Parathyroid adenoma (tissue), 2 donors: Measurements from ENCODE around the gene ASMTL.

Experiments
- H2AFZ ChIP-seq: fragments of 300-600 bp; sonication (generic); one replicate; pipeline ENCODE4 v1.7.0; 2017; ENCODE audit warnings: antibody characterized with exemption, mild to moderate bottlenecking
- H3K27ac ChIP-seq: fragments of 300-600 bp; sonication (generic); one replicate; pipeline ENCODE4 v1.7.0; 2017
- H3K27me3 ChIP-seq: fragments of 300-600 bp; sonication (generic); one replicate; pipeline ENCODE4 v1.7.0; 2017; ENCODE audit warnings: low read length; ENCODE audit not compliant: control insufficient read depth, insufficient read depth
- H3K36me3 ChIP-seq: fragments of 300-600 bp; sonication (generic); one replicate; pipeline ENCODE4 v1.7.0; 2017; ENCODE audit warnings: low read length; ENCODE audit not compliant: control insufficient read depth, insufficient read depth
- H3K4me1 ChIP-seq: fragments of 300-600 bp; sonication (generic); one replicate; pipeline ENCODE4 v1.7.0; 2017; ENCODE audit warnings: control low read depth
- H3K4me2 ChIP-seq: fragments of 300-600 bp; sonication (generic); one replicate; pipeline ENCODE4 v1.7.0; 2017; ENCODE audit warnings: low read length
- H3K4me3 ChIP-seq: fragments of 300-600 bp; sonication (generic); one replicate; pipeline ENCODE4 v1.7.0; 2017; ENCODE audit warnings: low read depth, low read length
- H3K79me2 ChIP-seq: fragments of 300-600 bp; sonication (generic); one replicate; pipeline ENCODE4 v1.7.0; 2017; ENCODE audit warnings: control low read depth
- H3K9ac ChIP-seq: fragments of 300-600 bp; sonication (generic); one replicate; pipeline ENCODE4 v1.7.0; 2017; ENCODE audit warnings: mild to moderate bottlenecking
- H3K9me3 ChIP-seq: fragments of 300-600 bp; sonication (generic); one replicate; pipeline ENCODE4 v1.7.0; 2017; ENCODE audit warnings: low read length; ENCODE audit not compliant: control insufficient read depth
- TF ChIP-seq, protein P1 (sequence below): fragments of 300-600 bp; sonication (generic); IDR thresholded peaks from one replicate; pipeline ENCODE4 v1.7.0; 2017; ENCODE audit warnings: antibody characterized with exemption, mild to moderate bottlenecking
- donor health status: primary hyperparathyroidism.

The ASMTL gene

DNA sequence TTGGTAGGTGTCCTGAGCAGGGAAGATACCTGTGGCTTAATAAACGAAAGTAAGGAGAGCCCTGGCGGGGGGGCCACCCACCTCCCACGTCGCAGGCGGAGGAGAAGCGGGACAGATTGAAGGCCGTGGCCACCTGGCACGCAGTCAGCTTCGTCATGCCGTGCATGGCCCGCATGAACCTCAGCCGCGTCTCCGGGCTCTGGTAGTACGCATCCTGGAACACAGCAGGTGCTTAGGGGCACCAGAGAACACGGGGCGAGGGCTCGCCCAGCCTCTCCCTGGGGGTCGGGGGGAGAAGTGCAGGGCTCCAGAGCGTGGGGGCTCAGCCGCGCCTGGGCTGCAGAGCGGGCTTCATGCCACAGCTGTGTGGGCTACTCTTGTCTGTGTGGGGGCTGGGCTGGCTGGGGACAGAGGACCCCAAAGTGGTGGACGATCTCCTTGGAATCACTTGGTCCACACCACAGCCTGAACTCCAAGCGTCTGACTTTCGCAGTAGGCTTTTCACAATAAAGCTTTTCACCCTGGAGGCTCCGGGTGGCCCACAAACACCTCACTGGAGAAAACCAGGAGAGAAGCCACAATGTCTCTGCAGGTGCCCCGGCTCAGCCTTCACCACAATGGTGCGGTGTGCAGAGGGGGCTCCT lies 33.7 kb downstream of the ASMTL start:
- Histone ChIP-seq H3K9ac (no peak overlapping the region), H3K79me2 (no peaks in the 10 kb centered on the region), H3K9me3 (no peaks in the 10 kb centered on the region), H3K4me2 (no peak overlapping the region), H2AFZ (no peak overlapping the region), H3K36me3 (no peaks in the 10 kb centered on the region), H3K4me3 (no peak overlapping the region), H3K4me1 (no peaks in the 10 kb centered on the region), H3K27me3 (no peaks in the 10 kb centered on the region), H3K27ac (no peak overlapping the region)
- TF ChIP-seq, protein P1, sequence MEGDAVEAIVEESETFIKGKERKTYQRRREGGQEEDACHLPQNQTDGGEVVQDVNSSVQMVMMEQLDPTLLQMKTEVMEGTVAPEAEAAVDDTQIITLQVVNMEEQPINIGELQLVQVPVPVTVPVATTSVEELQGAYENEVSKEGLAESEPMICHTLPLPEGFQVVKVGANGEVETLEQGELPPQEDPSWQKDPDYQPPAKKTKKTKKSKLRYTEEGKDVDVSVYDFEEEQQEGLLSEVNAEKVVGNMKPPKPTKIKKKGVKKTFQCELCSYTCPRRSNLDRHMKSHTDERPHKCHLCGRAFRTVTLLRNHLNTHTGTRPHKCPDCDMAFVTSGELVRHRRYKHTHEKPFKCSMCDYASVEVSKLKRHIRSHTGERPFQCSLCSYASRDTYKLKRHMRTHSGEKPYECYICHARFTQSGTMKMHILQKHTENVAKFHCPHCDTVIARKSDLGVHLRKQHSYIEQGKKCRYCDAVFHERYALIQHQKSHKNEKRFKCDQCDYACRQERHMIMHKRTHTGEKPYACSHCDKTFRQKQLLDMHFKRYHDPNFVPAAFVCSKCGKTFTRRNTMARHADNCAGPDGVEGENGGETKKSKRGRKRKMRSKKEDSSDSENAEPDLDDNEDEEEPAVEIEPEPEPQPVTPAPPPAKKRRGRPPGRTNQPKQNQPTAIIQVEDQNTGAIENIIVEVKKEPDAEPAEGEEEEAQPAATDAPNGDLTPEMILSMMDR = no peak

GRCh38 chrX:1417921-1418771 lies 34.6 kb downstream of the ASMTL start:
- Histone ChIP-seq H3K27me3 (no peaks in the 10 kb centered on the region), H3K4me1 (no peaks in the 10 kb centered on the region), H3K4me3 (no peak overlapping the region), H3K27ac (no peak overlapping the region), H3K79me2 (no peaks in the 10 kb centered on the region), H3K9me3 (no peaks in the 10 kb centered on the region), H2AFZ (no peak overlapping the region), H3K4me2 (no peak overlapping the region), H3K36me3 (no peaks in the 10 kb centered on the region), H3K9ac (no peak overlapping the region)
- TF ChIP-seq, protein P1 = no peak

- H3K36me3 ChIP-seq = no peaks in the 10 kb centered on the region
- no peaks in the 10 kb centered on the region for H3K27me3 ChIP-seq
- H3K79me2 ChIP-seq = no peaks in the 10 kb centered on the region
- no peaks in the 10 kb centered on the region for H3K9me3 ChIP-seq
- no peak overlapping the region for H3K4me3 ChIP-seq
- no peak overlapping the region for H2AFZ ChIP-seq
- no peak overlapping the region for H3K4me2 ChIP-seq
- H3K27ac ChIP-seq = no peak overlapping the region
- TF ChIP-seq, protein P1 = no peak
- H3K4me1 ChIP-seq = no peaks in the 10 kb centered on the region
- H3K9ac ChIP-seq = no peak overlapping the region
Measured at GRCh38 chrX:1416965-1417760, 35.5 kb downstream of the ASMTL start.

DNA sequence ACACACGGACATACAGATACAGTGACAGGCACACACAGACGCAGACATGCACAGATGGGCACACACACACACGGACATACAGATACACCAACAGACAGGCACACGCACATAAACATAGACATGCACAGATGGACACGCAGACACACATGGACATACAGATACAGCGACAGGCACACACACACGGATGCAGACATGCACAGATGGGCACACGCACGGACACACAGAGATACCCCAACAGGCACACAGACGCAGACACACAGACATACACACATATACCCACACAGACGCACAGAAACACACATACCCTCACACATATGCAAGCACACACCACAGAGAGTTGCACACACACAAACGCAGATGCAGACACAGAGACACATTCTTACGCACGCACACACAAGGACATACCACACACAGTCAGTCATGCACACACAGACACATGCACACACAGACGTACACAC lies 36.4 kb downstream of the ASMTL start:
- no peaks in the 10 kb centered on the region for H3K4me1 ChIP-seq
- TF ChIP-seq, protein P1 = no peak
- no peaks in the 10 kb centered on the region for H3K36me3 ChIP-seq
- H3K9ac ChIP-seq = no peak overlapping the region
- no peak overlapping the region for H2AFZ ChIP-seq
- H3K27ac ChIP-seq = no peak overlapping the region
- no peaks in the 10 kb centered on the region for H3K27me3 ChIP-seq
- H3K9me3 ChIP-seq = no peaks in the 10 kb centered on the region
- H3K4me3 ChIP-seq = no peak overlapping the region
- H3K4me2 ChIP-seq = no peak overlapping the region
- no peaks in the 10 kb centered on the region for H3K79me2 ChIP-seq
